Upper lobe of left lung (tissue), 4 donors: ENCODE data around the gene NEURL3.

ENCODE experiments used
- CTCF ChIP-seq, 6 experiments: fragments of 450-650 bp in 4 of 6; fragments of 200-600 bp in 2 of 6; sonication (generic) in 2 of 6; IDR thresholded peaks; one replicate each; pipeline ENCODE4 v1.5.1; 2016 to 2019; ENCODE audit warnings: antibody characterized with exemption in 6 of 6
- EP300 ChIP-seq, 4 donors: sonication (generic); formaldehyde crosslinking; IDR thresholded peaks; one replicate each; pipeline ENCODE4 v1.5.1; 2017; ENCODE audit warnings: antibody characterized with exemption in 4 of 4, control low read depth in 2 of 4
- POLR2A ChIP-seq, 4 donors: fragments of 450-650 bp; IDR thresholded peaks; one replicate each; pipeline ENCODE4 v1.5.1; 2016 to 2017; ENCODE audit warnings: antibody characterized with exemption in 4 of 4, mild to moderate bottlenecking in 2 of 4
- POLR2AphosphoS5 ChIP-seq, 2 donors: sonication (generic); formaldehyde crosslinking; IDR thresholded peaks; one replicate each; pipeline ENCODE4 v1.5.1; 2017; ENCODE audit warnings: antibody characterized with exemption in 2 of 2

GRCh38 chr2:96534701-96535181 lies 29.6 kb upstream of the NEURL3 start:
- TF ChIP-seq EP300 (IDR thresholded peaks at IDR 0.05) (no peak), CTCF (IDR thresholded peaks at IDR 0.05) (no peak), POLR2A (IDR thresholded peaks at IDR 0.05) (no peak), POLR2AphosphoS5 (IDR thresholded peaks at IDR 0.05) (no peak)
